ENCODE data around the gene LAMA5. TPM values are rescaled to one million over a fixed set of nuclear protein-coding genes. Genes with fewer than 3 reads are reported as not detected.

The LAMA5 gene
- total and polyA plus RNA-seq, 2 of the 8 experiments (the other 6 are each of a cell fraction or from before 2014, with no cell fraction given), result 34.4 to 225 TPM

DNA sequence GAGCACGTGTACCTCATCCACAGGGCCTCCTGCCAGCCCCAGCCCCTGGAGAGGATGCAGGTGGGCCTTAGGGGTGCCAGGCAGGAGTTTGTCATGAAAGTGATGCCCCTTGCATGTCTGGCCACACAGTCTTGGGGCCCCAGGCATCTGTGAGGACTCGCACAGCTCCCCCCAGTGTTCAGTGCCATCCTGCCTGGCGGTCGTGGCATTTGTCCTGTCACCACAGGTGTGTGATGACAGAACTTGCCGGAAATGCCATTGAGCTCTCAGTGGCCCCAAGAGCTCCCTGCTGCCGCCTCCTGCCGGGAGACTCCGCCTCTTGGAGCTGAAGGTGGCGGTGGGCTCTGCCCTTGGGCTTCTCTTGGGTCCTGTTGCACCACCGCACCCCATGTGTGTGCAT, 94.9 kb downstream of the LAMA5 start:
- H4K5ac ChIP-seq (ENCODE audit: insufficient read length, low read depth, low read length), result no peak overlapping the region
- H3K23ac ChIP-seq (ENCODE audit: insufficient read length), result no peak overlapping the region
- H4K20me1 ChIP-seq (replicated peaks in 1 of 2; ENCODE audit: control insufficient read depth in 1 of 2, insufficient read depth in 2 of 2, low read length in 2 of 2), result peaks cover 8 to 9% of the 10 kb centered on the region in 2 experiments
- H3K27ac ChIP-seq (ENCODE audit: low read depth, low read length), result no peak overlapping the region
- H2BK120ac ChIP-seq (replicated peaks; ENCODE audit: low read depth, low read length), result no peak overlapping the region
- no peak overlapping the region for H4K8ac ChIP-seq (ENCODE audit: extremely low read depth, insufficient read depth, low read length)
- H3K36me3 ChIP-seq (ENCODE audit: control insufficient read depth in 2 of 4, insufficient read depth in 4 of 4, low read length in 3 of 4), result peaks cover 0 to 10% (median 1%) of the 10 kb centered on the region in 4 experiments; a peak in 4 of 8 replicates
- no peak overlapping the region for H3K14ac ChIP-seq (ENCODE audit: insufficient read length)
- ChIA-PET CTCF (ENCODE audit: partially characterized antibody) (interaction anchor here (0.7 to 2.5 kb wide), 6 partner anchors 11 to 119 kb away, joined by 3 to 9 read pairs (median 4); no protein-coding TSS in a partner anchor), POLR2A (ENCODE audit: partially characterized antibody) (interaction anchor here (0.5 to 0.6 kb wide), 2 partner anchors 261 to 1255 kb away, joined by 3 read pairs; no protein-coding TSS in a partner anchor)
- H2BK20ac ChIP-seq (ENCODE audit: low read length), result no peak overlapping the region
- no peaks in the 10 kb centered on the region for H3K79me2 ChIP-seq (ENCODE audit: control insufficient read depth in 1 of 2, insufficient read depth in 2 of 2, low read length in 2 of 2)
- no peak for DNase-seq (ENCODE audit: low read depth in 1 of 2, low spot score in 2 of 2)
- TF ChIP-seq, protein P1, sequence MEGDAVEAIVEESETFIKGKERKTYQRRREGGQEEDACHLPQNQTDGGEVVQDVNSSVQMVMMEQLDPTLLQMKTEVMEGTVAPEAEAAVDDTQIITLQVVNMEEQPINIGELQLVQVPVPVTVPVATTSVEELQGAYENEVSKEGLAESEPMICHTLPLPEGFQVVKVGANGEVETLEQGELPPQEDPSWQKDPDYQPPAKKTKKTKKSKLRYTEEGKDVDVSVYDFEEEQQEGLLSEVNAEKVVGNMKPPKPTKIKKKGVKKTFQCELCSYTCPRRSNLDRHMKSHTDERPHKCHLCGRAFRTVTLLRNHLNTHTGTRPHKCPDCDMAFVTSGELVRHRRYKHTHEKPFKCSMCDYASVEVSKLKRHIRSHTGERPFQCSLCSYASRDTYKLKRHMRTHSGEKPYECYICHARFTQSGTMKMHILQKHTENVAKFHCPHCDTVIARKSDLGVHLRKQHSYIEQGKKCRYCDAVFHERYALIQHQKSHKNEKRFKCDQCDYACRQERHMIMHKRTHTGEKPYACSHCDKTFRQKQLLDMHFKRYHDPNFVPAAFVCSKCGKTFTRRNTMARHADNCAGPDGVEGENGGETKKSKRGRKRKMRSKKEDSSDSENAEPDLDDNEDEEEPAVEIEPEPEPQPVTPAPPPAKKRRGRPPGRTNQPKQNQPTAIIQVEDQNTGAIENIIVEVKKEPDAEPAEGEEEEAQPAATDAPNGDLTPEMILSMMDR (IDR thresholded peaks at IDR 0.05; ENCODE audit: control extremely low read depth in 1 of 3, insufficient read depth in 1 of 3, low read depth in 1 of 3, low read length in 3 of 3), result peak in 2 of 3 experiments; percentile 13 to 29; a peak in 2 of 4 replicates
- TF ChIP-seq RAD21 (IDR thresholded peaks at IDR 0.05 in 1 of 2, conservative IDR thresholded peaks at IDR 0.05 in 1 of 2; ENCODE audit: low read depth in 2 of 2, low read length in 2 of 2), result peak in 1 of 2 experiments; percentile 25; a peak in 1 of 4 replicates
- TF ChIP-seq, protein P2, sequence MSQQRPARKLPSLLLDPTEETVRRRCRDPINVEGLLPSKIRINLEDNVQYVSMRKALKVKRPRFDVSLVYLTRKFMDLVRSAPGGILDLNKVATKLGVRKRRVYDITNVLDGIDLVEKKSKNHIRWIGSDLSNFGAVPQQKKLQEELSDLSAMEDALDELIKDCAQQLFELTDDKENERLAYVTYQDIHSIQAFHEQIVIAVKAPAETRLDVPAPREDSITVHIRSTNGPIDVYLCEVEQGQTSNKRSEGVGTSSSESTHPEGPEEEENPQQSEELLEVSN (IDR thresholded peaks at IDR 0.05), result no peak
- H3K4me1 ChIP-seq (replicated peaks in 1 of 4; ENCODE audit: control insufficient read depth in 3 of 4, insufficient read depth in 4 of 4, low read length in 3 of 4), result no peaks in the 10 kb centered on the region
- no peak for FAIRE-seq
- H4K91ac ChIP-seq (replicated peaks; ENCODE audit: insufficient read length, low read length), result no peak overlapping the region
- H3K18ac ChIP-seq (ENCODE audit: extremely low read depth, low read length), result no peak overlapping the region
- H3K9ac ChIP-seq (replicated peaks in 1 of 4; ENCODE audit: extremely low read depth in 1 of 4, low read depth in 3 of 4, low read length in 3 of 4), result no peak overlapping the region
- no peak overlapping the region for H3K4me2 ChIP-seq (ENCODE audit: insufficient read depth in 1 of 2, low read depth in 2 of 2, low read length in 2 of 2)
- no peaks in the 10 kb centered on the region for H3K23me2 ChIP-seq (ENCODE audit: low read depth, low read length)
- WGBS, 2 experiments (ENCODE audit: extremely low coverage in 1 of 2, insufficient coverage in 1 of 2, insufficient read length in 1 of 2, insufficient replicate concordance in 2 of 2, low coverage in 1 of 2, low lambda C conversion rate in 2 of 2, missing lambda C conversion rate in 1 of 2), result 83% methylated on average over 10 of the region's 10 CpGs; no CpG with 5 or more reads in 1 of the 2 experiments
- H3K9me3 ChIP-seq (ENCODE audit: insufficient read depth in 2 of 2, low read depth in 1 of 2, low read length in 1 of 2), result no peaks in the 10 kb centered on the region
- H2AK5ac ChIP-seq (ENCODE audit: low read depth, low read length), result no peak overlapping the region
- H3K56ac ChIP-seq (replicated peaks; ENCODE audit: insufficient read length, low read depth, low read length), result no peak overlapping the region
- no peak overlapping the region for H2AFZ ChIP-seq (ENCODE audit: low read length)
- H3K27me3 ChIP-seq (replicated peaks in 1 of 4; ENCODE audit: control insufficient read depth in 3 of 4, extremely low read depth in 1 of 4, insufficient read depth in 3 of 4, low read length in 3 of 4), result no peaks in the 10 kb centered on the region
- no peak overlapping the region for H2BK5ac ChIP-seq (ENCODE audit: low read depth, low read length)
- peaks cover 5% of the 10 kb centered on the region for H3K79me1 ChIP-seq (ENCODE audit: low read depth, low read length)
- no peak overlapping the region for H3K4ac ChIP-seq (replicated peaks; ENCODE audit: insufficient read length, low read depth, low read length)
- H2BK12ac ChIP-seq (ENCODE audit: low read depth, low read length), result no peak overlapping the region
- H2BK15ac ChIP-seq (ENCODE audit: low read length), result no peak overlapping the region
- H3K4me3 ChIP-seq (ENCODE audit: extremely low read depth in 1 of 4, insufficient read depth in 2 of 4, low read depth in 3 of 4, low read length in 4 of 4), result no peak overlapping the region

All from H1 (cell line).